Measurements from ENCODE around the gene ACIN1.

DNA sequence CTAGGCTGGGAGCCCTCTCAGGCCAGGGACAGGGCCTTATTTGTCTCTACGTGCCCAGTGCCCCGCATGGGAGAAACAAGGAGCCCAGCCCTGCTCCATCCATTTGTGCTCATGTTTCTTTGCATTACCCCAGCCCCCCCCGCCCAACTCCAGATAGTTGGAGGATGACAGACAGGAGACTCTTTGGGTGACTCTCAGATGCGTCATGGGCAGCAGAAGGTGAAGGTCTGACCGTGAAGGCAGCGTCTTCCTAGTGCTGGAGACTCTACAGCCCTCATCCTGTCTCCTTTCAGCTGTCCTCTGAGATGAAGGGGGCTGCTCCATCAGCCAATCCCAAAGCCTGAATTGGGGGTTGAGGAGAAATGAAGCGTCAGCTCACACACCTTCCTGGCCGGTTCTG lies 53.2 kb downstream of the ACIN1 start:
- TF ChIP-seq, protein P1, sequence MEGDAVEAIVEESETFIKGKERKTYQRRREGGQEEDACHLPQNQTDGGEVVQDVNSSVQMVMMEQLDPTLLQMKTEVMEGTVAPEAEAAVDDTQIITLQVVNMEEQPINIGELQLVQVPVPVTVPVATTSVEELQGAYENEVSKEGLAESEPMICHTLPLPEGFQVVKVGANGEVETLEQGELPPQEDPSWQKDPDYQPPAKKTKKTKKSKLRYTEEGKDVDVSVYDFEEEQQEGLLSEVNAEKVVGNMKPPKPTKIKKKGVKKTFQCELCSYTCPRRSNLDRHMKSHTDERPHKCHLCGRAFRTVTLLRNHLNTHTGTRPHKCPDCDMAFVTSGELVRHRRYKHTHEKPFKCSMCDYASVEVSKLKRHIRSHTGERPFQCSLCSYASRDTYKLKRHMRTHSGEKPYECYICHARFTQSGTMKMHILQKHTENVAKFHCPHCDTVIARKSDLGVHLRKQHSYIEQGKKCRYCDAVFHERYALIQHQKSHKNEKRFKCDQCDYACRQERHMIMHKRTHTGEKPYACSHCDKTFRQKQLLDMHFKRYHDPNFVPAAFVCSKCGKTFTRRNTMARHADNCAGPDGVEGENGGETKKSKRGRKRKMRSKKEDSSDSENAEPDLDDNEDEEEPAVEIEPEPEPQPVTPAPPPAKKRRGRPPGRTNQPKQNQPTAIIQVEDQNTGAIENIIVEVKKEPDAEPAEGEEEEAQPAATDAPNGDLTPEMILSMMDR (conservative IDR thresholded peaks at IDR 0.05) = no peak
- no peak for TF ChIP-seq EZH2 (IDR thresholded peaks at IDR 0.05; ENCODE audit: low read depth)
